ENCODE data around the gene RAP1GAP2. TPM values are rescaled to one million over a fixed set of nuclear protein-coding genes. Genes with fewer than 3 reads are reported as not detected.

RAP1GAP2 gene
- polyA plus RNA-seq, 4 donors: 4.9 to 24.6 (median 8.4) TPM

DNA sequence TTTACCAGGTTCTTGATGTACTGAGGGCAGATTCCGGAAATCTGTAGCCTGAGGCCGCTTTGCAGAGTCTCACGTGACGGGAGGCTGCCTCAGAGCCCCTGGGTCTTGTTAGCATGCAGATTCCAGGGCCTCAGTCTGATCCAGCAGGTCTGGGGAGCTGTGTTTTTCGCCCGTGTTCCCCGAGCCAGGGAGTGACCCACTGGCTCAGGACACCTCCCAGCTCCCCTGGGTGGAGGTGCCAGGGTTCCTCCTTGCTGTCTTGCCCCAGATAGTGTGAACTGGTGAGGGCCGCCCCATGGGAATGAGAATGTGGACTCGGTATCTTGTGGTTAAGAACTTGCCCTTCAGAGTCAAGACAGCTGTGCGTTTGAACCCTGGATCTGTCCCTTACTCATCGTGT lies 168.6 kb downstream of the RAP1GAP2 start:
- no peak for FAIRE-seq

DNA sequence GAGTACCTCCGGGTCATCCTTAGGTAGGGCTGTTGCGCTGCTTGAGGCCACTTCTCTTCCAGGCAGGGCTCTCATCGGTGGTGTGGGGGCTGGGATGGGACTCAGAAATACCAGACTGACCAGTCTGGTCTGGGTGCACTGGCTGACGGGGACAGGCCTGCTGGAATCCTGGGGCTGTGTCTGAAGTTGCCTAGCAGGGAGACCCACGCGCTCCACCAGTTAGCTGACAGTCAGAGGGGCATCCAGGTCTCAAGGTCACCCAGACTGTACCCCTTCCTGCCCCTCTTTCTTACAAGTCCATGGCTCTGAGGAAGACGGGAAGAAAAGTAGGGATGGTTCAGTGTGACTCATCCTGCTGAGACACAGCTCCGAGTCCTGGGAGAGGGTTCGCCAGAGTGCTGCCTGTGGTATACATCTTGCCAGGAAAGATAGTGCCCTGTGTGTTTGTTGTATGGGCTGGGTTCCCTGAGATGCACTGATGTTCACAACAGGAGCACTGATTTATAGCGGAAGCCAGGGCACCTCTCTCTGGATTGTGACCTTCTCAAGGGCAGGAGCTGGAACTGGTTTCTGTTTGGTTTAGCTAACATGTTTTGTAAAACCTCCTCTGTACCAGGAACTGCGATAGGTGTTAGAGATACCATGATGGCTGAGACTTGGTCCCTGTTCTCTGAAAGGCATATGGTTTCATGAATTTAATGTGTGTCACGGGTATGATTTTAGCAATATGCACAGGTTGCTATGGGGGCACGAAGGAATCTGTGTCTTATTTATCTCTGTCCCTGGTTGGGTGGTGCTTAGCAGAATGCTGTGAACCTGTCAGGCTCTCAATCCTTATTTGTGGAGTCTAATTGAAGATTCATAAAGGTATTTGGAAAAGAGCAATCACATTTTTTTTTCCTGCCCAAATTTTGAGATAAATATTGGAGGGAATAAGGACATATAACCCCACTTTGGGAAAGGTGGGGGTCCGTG lies 169.7 kb downstream of the RAP1GAP2 start:
- DNase-seq: no peak
- no peak for FAIRE-seq
- 78 to 83% (median 78%) methylated on average over 14 of the region's 14 CpGs for WGBS, 3 donors
- Histone ChIP-seq H3K4me1 (ENCODE audit: control insufficient read depth in 3 of 3, insufficient read depth in 2 of 3, low read depth in 1 of 3, low read length in 2 of 3) (no peaks in the 10 kb centered on the region), H3K27me3 (ENCODE audit: control insufficient read depth in 3 of 3, insufficient read depth in 3 of 3, low read length in 3 of 3) (no peaks in the 10 kb centered on the region), H3K27ac (ENCODE audit: low read depth in 1 of 3, low read length in 2 of 3) (no peak overlapping the region), H3K9me3 (ENCODE audit: control insufficient read depth in 2 of 2, insufficient read depth in 1 of 2, low read depth in 1 of 2, low read length in 1 of 2) (no peaks in the 10 kb centered on the region), H3K36me3 (ENCODE audit: control insufficient read depth in 3 of 3, insufficient read depth in 2 of 3, low read depth in 1 of 3, low read length in 3 of 3) (peaks cover 0 to 30% (median 0%) of the 10 kb centered on the region in 3 donors), H3K4me3 (ENCODE audit: low read depth in 1 of 3, low read length in 3 of 3) (no peak overlapping the region)

More for the DNA sequence above, 168.6 kb downstream of the RAP1GAP2 start:
- no peak overlapping the region for H3K4me3 ChIP-seq (ENCODE audit: low read depth in 1 of 3, low read length in 3 of 3)
- no peak for DNase-seq
- no peaks in the 10 kb centered on the region for H3K9me3 ChIP-seq (ENCODE audit: control insufficient read depth in 2 of 2, insufficient read depth in 1 of 2, low read depth in 1 of 2, low read length in 1 of 2)
- H3K27me3 ChIP-seq (ENCODE audit: control insufficient read depth in 3 of 3, insufficient read depth in 3 of 3, low read length in 3 of 3): no peaks in the 10 kb centered on the region
- 92 to 94% (median 93%) methylated on average over 11 of the region's 11 CpGs for WGBS, 3 donors
- H3K36me3 ChIP-seq (ENCODE audit: control insufficient read depth in 3 of 3, insufficient read depth in 2 of 3, low read depth in 1 of 3, low read length in 3 of 3): peaks cover 0 to 30% (median 0%) of the 10 kb centered on the region in 3 donors
- no peak overlapping the region for H3K27ac ChIP-seq (ENCODE audit: low read depth in 1 of 3, low read length in 2 of 3)
- H3K4me1 ChIP-seq (ENCODE audit: control insufficient read depth in 3 of 3, insufficient read depth in 2 of 3, low read depth in 1 of 3, low read length in 2 of 3): peaks cover 0 to 6% (median 0%) of the 10 kb centered on the region in 3 donors

DNA sequence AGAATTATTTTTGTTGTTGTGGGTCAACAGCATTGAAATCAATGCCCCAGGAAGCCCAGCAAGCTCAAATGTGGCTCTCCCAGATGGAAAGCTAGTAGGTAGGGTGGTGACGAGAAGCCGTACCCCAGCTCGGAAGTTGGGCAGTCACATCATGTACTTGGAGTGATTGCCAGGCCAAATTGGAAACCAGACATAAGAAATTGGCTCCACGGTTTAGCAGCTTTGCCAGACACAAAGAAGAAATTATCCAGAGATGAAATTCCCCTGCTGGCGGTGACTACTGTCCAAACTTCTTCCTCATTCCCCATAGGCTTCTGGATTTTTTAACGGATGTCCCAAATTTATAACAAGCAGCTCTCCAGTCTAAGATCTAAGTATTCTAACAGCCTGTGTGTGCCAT lies 171.3 kb downstream of the RAP1GAP2 start:
- DNase-seq (no peak), FAIRE-seq (no peak)
- no peaks in the 10 kb centered on the region for H3K4me1 ChIP-seq (ENCODE audit: control insufficient read depth in 3 of 3, insufficient read depth in 2 of 3, low read depth in 1 of 3, low read length in 2 of 3)
- H3K36me3 ChIP-seq (ENCODE audit: control insufficient read depth in 3 of 3, insufficient read depth in 2 of 3, low read depth in 1 of 3, low read length in 3 of 3): peaks cover 0 to 29% (median 0%) of the 10 kb centered on the region in 3 donors
- H3K27me3 ChIP-seq (ENCODE audit: control insufficient read depth in 3 of 3, insufficient read depth in 3 of 3, low read length in 3 of 3): no peaks in the 10 kb centered on the region
- H3K9me3 ChIP-seq (ENCODE audit: control insufficient read depth in 2 of 2, insufficient read depth in 1 of 2, low read depth in 1 of 2, low read length in 1 of 2): no peaks in the 10 kb centered on the region
- H3K27ac ChIP-seq (ENCODE audit: low read depth in 1 of 3, low read length in 2 of 3): no peak overlapping the region
- 76 to 84% (median 83%) methylated on average over 6 of the region's 6 CpGs for WGBS, 3 donors
- H3K4me3 ChIP-seq (ENCODE audit: low read depth in 1 of 3, low read length in 3 of 3): no peak overlapping the region

GRCh38 chr17:2971851-2972250 lies 175.6 kb downstream of the RAP1GAP2 start:
- 91 to 99% (median 92%) methylated on average over 2 of the region's 2 CpGs for WGBS, 3 donors
- no peak for FAIRE-seq

GRCh38 chr17:2972749-2973148 lies 176.5 kb downstream of the RAP1GAP2 start:
- H3K4me1 ChIP-seq (ENCODE audit: control insufficient read depth in 3 of 3, insufficient read depth in 2 of 3, low read depth in 1 of 3, low read length in 2 of 3): no peaks in the 10 kb centered on the region
- DNase-seq (peak in 1 of 2 donors; percentile 66), FAIRE-seq (no peak)
- H3K36me3 ChIP-seq (ENCODE audit: control insufficient read depth in 3 of 3, insufficient read depth in 2 of 3, low read depth in 1 of 3, low read length in 3 of 3): peaks cover 0 to 3% (median 0%) of the 10 kb centered on the region in 3 donors
- no peak overlapping the region for H3K27ac ChIP-seq (ENCODE audit: low read depth in 1 of 3, low read length in 2 of 3)
- WGBS, 3 donors: 25 to 51% (median 37%) methylated on average over 4 of the region's 4 CpGs
- H3K4me3 ChIP-seq (ENCODE audit: low read depth in 1 of 3, low read length in 3 of 3): no peak overlapping the region
- H3K9me3 ChIP-seq (ENCODE audit: control insufficient read depth in 2 of 2, insufficient read depth in 1 of 2, low read depth in 1 of 2, low read length in 1 of 2): peaks cover 0 to 2% of the 10 kb centered on the region in 2 donors
- H3K27me3 ChIP-seq (ENCODE audit: control insufficient read depth in 3 of 3, insufficient read depth in 3 of 3, low read length in 3 of 3): no peaks in the 10 kb centered on the region

More at GRCh38 chr17:2971851-2972250, 175.6 kb downstream of the RAP1GAP2 start:
- peaks cover 0 to 5% (median 0%) of the 10 kb centered on the region in 3 donors for H3K36me3 ChIP-seq (ENCODE audit: control insufficient read depth in 3 of 3, insufficient read depth in 2 of 3, low read depth in 1 of 3, low read length in 3 of 3)
- H3K27me3 ChIP-seq (ENCODE audit: control insufficient read depth in 3 of 3, insufficient read depth in 3 of 3, low read length in 3 of 3): no peaks in the 10 kb centered on the region
- no peak for DNase-seq
- no peak overlapping the region for H3K27ac ChIP-seq (ENCODE audit: low read depth in 1 of 3, low read length in 2 of 3)
- no peak overlapping the region for H3K4me3 ChIP-seq (ENCODE audit: low read depth in 1 of 3, low read length in 3 of 3)
- H3K4me1 ChIP-seq (ENCODE audit: control insufficient read depth in 3 of 3, insufficient read depth in 2 of 3, low read depth in 1 of 3, low read length in 2 of 3): no peaks in the 10 kb centered on the region
- H3K9me3 ChIP-seq (ENCODE audit: control insufficient read depth in 2 of 2, insufficient read depth in 1 of 2, low read depth in 1 of 2, low read length in 1 of 2): peaks cover 0 to 2% of the 10 kb centered on the region in 2 donors

DNA sequence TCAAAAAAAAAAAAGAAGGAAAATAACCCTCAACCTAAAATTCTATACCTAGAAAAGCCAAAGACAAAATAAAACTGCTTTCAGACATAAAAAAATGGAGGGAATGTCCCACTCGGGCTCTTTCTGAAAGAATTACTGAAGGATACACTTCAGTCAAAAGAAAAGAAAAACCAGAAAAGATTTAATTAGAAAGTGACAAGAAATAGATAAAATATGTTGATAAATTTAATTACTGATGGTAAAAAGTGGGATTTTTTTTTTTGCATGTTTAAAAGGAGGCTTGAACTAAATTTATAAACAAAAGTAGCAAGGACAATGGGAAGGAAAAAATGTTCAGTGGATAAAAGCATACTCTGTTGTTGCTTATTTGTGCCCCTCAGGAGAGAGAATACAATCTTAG lies 178.1 kb downstream of the RAP1GAP2 start:
- DNase-seq: no peak
- Histone ChIP-seq H3K27me3 (ENCODE audit: control insufficient read depth in 3 of 3, insufficient read depth in 3 of 3, low read length in 3 of 3) (no peaks in the 10 kb centered on the region), H3K27ac (ENCODE audit: low read depth in 1 of 3, low read length in 2 of 3) (no peak overlapping the region), H3K9me3 (ENCODE audit: control insufficient read depth in 2 of 2, insufficient read depth in 1 of 2, low read depth in 1 of 2, low read length in 1 of 2) (peaks cover 0 to 2% of the 10 kb centered on the region in 2 donors), H3K36me3 (ENCODE audit: control insufficient read depth in 3 of 3, insufficient read depth in 2 of 3, low read depth in 1 of 3, low read length in 3 of 3) (peaks cover 0 to 3% (median 0%) of the 10 kb centered on the region in 3 donors), H3K4me3 (ENCODE audit: low read depth in 1 of 3, low read length in 3 of 3) (no peak overlapping the region), H3K4me1 (ENCODE audit: control insufficient read depth in 3 of 3, insufficient read depth in 2 of 3, low read depth in 1 of 3, low read length in 2 of 3) (no peaks in the 10 kb centered on the region)
- 97 to 98% (median 97%) methylated on average over 1 of the region's 1 CpG for WGBS, 3 donors
- FAIRE-seq: no peak

- H3K27me3 ChIP-seq (ENCODE audit: control insufficient read depth in 3 of 3, insufficient read depth in 3 of 3, low read length in 3 of 3): no peaks in the 10 kb centered on the region
- FAIRE-seq (no peak), DNase-seq (peak in 1 of 2 donors; percentile 38)
- 65 to 84% (median 77%) methylated on average over 8 of the region's 8 CpGs for WGBS, 3 donors
- peaks cover 0 to 8% (median 0%) of the 10 kb centered on the region in 3 donors for H3K36me3 ChIP-seq (ENCODE audit: control insufficient read depth in 3 of 3, insufficient read depth in 2 of 3, low read depth in 1 of 3, low read length in 3 of 3)
- no peak overlapping the region for H3K27ac ChIP-seq (ENCODE audit: low read depth in 1 of 3, low read length in 2 of 3)
- no peaks in the 10 kb centered on the region for H3K4me1 ChIP-seq (ENCODE audit: control insufficient read depth in 3 of 3, insufficient read depth in 2 of 3, low read depth in 1 of 3, low read length in 2 of 3)
- peaks cover 0 to 2% of the 10 kb centered on the region in 2 donors for H3K9me3 ChIP-seq (ENCODE audit: control insufficient read depth in 2 of 2, insufficient read depth in 1 of 2, low read depth in 1 of 2, low read length in 1 of 2)
- H3K4me3 ChIP-seq (ENCODE audit: low read depth in 1 of 3, low read length in 3 of 3): peak overlapping the region in 2 of 3 donors; percentile 5 to 36
Measured at GRCh38 chr17:2975469-2975958, 179.3 kb downstream of the RAP1GAP2 start.

DNA sequence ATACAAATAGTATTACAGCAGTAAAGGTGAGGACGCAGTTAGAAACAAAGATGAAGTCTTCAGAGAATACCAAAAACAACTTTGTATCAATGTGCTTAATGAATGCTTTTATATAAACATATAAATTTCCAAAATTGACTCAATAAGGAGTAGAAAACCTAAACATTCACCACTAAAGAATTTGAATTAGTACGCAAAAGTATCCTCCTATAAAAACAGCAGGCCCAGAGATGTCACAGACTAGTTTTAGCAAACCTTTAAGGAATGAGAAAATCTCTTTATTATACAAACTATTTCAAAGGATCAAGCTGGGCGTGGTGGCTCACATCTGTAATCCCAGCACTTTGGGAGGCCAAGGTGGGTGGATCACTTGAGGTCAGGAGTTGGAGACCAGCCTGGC lies 180.9 kb downstream of the RAP1GAP2 start:
- FAIRE-seq: no peak
- 89 to 91% (median 91%) methylated on average over 3 of the region's 3 CpGs for WGBS, 3 donors
- DNase-seq: no peak

More for the DNA sequence above, 180.9 kb downstream of the RAP1GAP2 start:
- peaks cover 0 to 22% (median 0%) of the 10 kb centered on the region in 3 donors for H3K36me3 ChIP-seq (ENCODE audit: control insufficient read depth in 3 of 3, insufficient read depth in 2 of 3, low read depth in 1 of 3, low read length in 3 of 3)
- no peak overlapping the region for H3K27ac ChIP-seq (ENCODE audit: low read depth in 1 of 3, low read length in 2 of 3)
- no peaks in the 10 kb centered on the region for H3K4me1 ChIP-seq (ENCODE audit: control insufficient read depth in 3 of 3, insufficient read depth in 2 of 3, low read depth in 1 of 3, low read length in 2 of 3)
- no peaks in the 10 kb centered on the region for H3K27me3 ChIP-seq (ENCODE audit: control insufficient read depth in 3 of 3, insufficient read depth in 3 of 3, low read length in 3 of 3)
- H3K9me3 ChIP-seq (ENCODE audit: control insufficient read depth in 2 of 2, insufficient read depth in 1 of 2, low read depth in 1 of 2, low read length in 1 of 2): peaks cover 0 to 2% of the 10 kb centered on the region in 2 donors
- no peak overlapping the region for H3K4me3 ChIP-seq (ENCODE audit: low read depth in 1 of 3, low read length in 3 of 3)
